Rectal smooth muscle tissue (tissue), 1 donor: ENCODE results near the gene B4GALT5.
"Not testable (repeated sequence)": the region's sequence is repeated elsewhere in the genome, so short reads cannot be mapped to it uniquely, and the experiment has no call there.

ENCODE experiments used
- H3K27ac ChIP-seq: one replicate; pipeline ENCODE4 v1.7.0; 2013; ENCODE audit warnings: low read depth, low read length, inconsistent platforms
- H3K27me3 ChIP-seq: one replicate; pipeline ENCODE4 v1.7.0; 2013; ENCODE audit warnings: low read length; ENCODE audit not compliant: control insufficient read depth, insufficient read depth
- H3K36me3 ChIP-seq: one replicate; pipeline ENCODE4 v1.7.0; 2013; ENCODE audit warnings: low read length; ENCODE audit not compliant: control insufficient read depth, insufficient read depth
- H3K4me1 ChIP-seq: one replicate; pipeline ENCODE4 v1.7.0; 2013; ENCODE audit warnings: low read length; ENCODE audit not compliant: control insufficient read depth, insufficient read depth
- H3K4me3 ChIP-seq: one replicate; pipeline ENCODE4 v1.7.0; 2013; ENCODE audit warnings: low read length
- H3K9ac ChIP-seq: one replicate; pipeline ENCODE4 v1.7.0; 2013; ENCODE audit warnings: low read length

B4GALT5 gene

GRCh38 chr20:49619113-49620048 is 94.3 kb downstream of the B4GALT5 start:
- Histone ChIP-seq H3K36me3 (no peaks in the 10 kb centered on the region), H3K9ac (no peak overlapping the region), H3K4me3 (no peak overlapping the region), H3K27me3 (peaks cover 3% of the 10 kb centered on the region), H3K27ac (no peak overlapping the region), H3K4me1 (no peaks in the 10 kb centered on the region)

GRCh38 chr20:49618289-49618688 is 95.4 kb downstream of the B4GALT5 start:
- Histone ChIP-seq H3K4me1 (no peaks in the 10 kb centered on the region), H3K4me3 (no peak overlapping the region), H3K27ac (no peak overlapping the region)

GRCh38 chr20:49617394-49617793 is 96.3 kb downstream of the B4GALT5 start:
- not testable (repeated sequence) for H3K36me3 ChIP-seq, H3K27ac ChIP-seq, H3K9ac ChIP-seq, H3K27me3 ChIP-seq, H3K4me3 ChIP-seq, H3K4me1 ChIP-seq

More at GRCh38 chr20:49618289-49618688, 95.4 kb downstream of the B4GALT5 start:
- H3K27me3 ChIP-seq, result peaks cover 3% of the 10 kb centered on the region
- H3K9ac ChIP-seq, result no peak overlapping the region
- no peaks in the 10 kb centered on the region for H3K36me3 ChIP-seq

- H3K36me3 ChIP-seq, result no peaks in the 10 kb centered on the region
- H3K27me3 ChIP-seq, result peaks cover 3% of the 10 kb centered on the region
- H3K4me3 ChIP-seq, result no peak overlapping the region
- H3K9ac ChIP-seq, result no peak overlapping the region
- no peak overlapping the region for H3K27ac ChIP-seq
- no peaks in the 10 kb centered on the region for H3K4me1 ChIP-seq
Measured at GRCh38 chr20:49616154-49617007, 97.3 kb downstream of the B4GALT5 start.

GRCh38 chr20:49615401-49616153 is 98.1 kb downstream of the B4GALT5 start:
- H3K27ac ChIP-seq, result no peak overlapping the region
- no peaks in the 10 kb centered on the region for H3K36me3 ChIP-seq
- H3K27me3 ChIP-seq, result peaks cover 3% of the 10 kb centered on the region
- H3K4me3 ChIP-seq, result no peak overlapping the region
- peaks cover 4% of the 10 kb centered on the region for H3K4me1 ChIP-seq
- H3K9ac ChIP-seq, result no peak overlapping the region

DNA sequence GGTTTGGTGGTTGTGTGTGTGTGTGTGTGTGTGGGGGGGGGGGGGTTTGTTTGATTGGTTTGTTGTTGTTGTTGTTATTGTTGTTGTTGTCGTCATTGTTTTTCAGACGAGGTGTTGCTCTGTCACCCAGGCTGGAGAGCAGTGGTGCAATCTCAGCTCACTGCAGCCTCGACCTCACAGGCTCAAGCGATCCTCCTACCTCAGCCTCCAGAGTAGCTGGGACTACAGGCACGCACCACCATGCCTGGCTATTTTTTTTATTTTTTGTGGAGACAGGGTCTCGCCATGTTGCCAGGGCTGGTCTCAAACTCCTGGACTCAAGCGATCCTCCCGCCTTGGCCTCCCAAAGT is 98.7 kb downstream of the B4GALT5 start:
- H3K9ac ChIP-seq, H3K36me3 ChIP-seq, H3K27me3 ChIP-seq, H3K4me3 ChIP-seq, H3K4me1 ChIP-seq, H3K27ac ChIP-seq: not testable (repeated sequence)

DNA sequence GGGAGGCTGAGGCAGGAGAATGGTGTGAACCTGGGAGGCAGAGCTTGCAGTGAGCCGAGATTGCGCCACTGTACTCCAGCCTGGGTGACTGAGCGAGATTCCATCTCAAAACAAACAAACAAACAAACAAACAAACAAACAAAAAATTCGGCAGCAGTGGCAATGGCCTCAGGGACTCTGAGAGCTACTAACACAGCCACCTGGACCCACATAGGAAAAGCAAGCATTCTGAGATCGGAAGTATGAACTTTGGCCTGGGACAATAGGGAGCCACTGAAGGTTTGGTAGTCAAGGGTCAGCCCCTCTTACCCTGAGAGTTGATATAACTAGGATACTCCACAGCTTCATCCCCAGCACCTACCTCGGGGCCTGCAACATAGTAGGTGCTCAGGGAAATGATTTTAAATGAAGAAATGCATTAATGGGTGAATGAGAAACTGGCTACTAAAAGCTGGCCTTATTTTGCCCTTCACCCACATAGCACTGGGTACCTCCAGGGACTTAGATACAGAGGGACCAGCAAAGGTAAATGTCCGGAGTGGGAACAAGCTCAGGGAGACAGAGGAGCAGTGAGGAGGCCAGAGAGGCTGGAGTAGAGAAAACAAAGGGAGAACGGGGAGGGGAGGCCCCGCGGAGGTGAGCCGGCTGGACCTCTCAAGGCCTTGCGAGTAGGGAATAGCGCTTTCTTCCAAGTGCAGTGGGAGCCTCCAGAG is 99.2 kb downstream of the B4GALT5 start:
- Histone ChIP-seq H3K27ac (no peak overlapping the region), H3K9ac (no peak overlapping the region), H3K27me3 (peaks cover 3% of the 10 kb centered on the region), H3K4me3 (no peak overlapping the region), H3K4me1 (peaks cover 4% of the 10 kb centered on the region), H3K36me3 (no peaks in the 10 kb centered on the region)

GRCh38 chr20:49612127-49612738 is 101.4 kb downstream of the B4GALT5 start:
- Histone ChIP-seq H3K4me1 (peaks cover 4% of the 10 kb centered on the region), H3K36me3 (no peaks in the 10 kb centered on the region), H3K4me3 (no peak overlapping the region), H3K9ac (no peak overlapping the region), H3K27me3 (no peaks in the 10 kb centered on the region), H3K27ac (no peak overlapping the region)

DNA sequence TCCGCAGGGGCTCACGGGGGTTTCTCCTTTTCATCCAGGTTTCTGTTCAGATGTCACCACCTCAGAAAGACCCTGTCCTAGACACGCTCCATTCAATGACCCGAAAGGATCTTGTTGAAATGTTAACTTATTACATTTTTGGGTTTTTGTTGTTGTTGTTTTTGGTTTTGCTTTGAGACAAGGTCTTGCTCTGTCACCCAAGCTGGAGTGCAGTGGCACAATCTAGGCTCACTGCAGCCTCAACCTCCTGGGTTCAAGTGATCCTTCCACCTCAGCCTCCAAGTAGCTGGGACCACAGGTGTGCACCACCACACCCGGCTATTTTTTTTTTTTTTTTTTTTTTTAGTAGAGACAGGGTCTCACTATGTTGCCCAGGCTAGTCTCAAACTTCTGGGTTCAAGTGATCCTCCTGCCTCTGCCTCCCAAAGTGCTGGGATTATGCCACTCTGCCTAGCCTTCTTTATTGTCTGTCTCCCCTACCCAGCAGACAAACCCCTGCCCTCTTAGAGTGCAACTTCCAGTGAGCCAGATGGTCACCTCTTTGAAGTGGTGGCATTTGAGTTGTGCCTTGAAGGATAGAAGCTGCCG is 102.0 kb downstream of the B4GALT5 start:
- not testable (repeated sequence) for H3K27me3 ChIP-seq, H3K36me3 ChIP-seq, H3K9ac ChIP-seq, H3K27ac ChIP-seq, H3K4me1 ChIP-seq
- peak overlapping the region; percentile 42 for H3K4me3 ChIP-seq

DNA sequence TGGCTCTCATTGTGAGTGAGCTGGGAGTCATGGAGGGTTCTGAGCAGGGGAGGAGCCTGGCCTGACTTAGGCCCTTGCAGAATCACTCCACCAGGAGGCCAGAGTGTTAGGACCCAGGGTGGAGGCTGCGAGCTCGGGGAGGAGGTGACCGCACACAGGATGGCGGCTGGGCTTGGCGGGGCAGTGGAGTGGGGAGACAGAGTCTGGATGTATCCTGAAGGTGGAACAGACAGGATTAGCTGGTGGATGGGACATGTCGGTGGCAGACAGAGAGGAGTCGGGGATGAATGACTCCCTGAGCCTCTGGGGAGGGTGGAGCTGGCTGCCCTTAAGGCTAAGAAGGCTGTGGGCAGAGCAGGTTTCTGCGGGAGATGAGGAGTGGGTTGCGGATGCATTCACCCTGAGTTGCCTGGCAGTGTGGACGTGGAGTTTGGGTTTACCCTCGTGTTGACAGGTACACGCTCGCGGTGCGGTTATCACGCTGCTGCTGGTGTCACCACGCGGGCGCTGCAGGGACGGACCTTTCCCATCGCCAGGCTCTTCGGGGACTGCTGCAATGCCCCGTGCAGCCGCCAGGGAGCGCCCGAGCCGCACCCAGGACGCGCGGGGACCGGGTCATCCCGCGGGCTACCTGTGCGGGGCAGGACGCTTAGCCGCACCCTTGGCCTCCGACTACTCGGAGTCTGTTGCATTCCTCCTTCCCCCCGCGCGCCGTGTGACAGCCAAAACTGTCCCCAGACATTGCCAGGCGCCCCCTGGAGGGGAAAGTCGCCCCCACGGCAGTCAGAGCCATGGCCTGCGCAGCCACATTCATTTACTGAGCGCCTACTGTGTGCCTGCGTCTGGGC is 102.8 kb downstream of the B4GALT5 start:
- Histone ChIP-seq H3K4me1 (peaks cover 4% of the 10 kb centered on the region), H3K27ac (no peak overlapping the region), H3K4me3 (peak overlapping the region; percentile 42), H3K27me3 (no peaks in the 10 kb centered on the region), H3K36me3 (no peaks in the 10 kb centered on the region), H3K9ac (no peak overlapping the region)
